Right lobe of liver (tissue), 6 donors: ENCODE data around the gene FOXJ1. TPM values are rescaled to one million over a fixed set of nuclear protein-coding genes. Genes with fewer than 3 reads are reported as not detected.

ENCODE experiments used
- ATAC-seq, 4 donors: fragments of 200-7000 bp; cut with Tn5 transposase; one replicate each; pipeline ENCODE4 v1.9.1; 2020; ENCODE audit warnings: mild to moderate bottlenecking in 4 of 4, moderate library complexity in 4 of 4
- DNase-seq, 3 donors: peaks; one replicate each; pipeline ENCODE4 v3.0.0-alpha.2; 2020
- H3K27ac ChIP-seq, 3 donors: fragments of 200-600 bp; one replicate each; pipeline ENCODE4 v1.8.0; 2022
- H3K27me3 ChIP-seq, 2 donors: fragments of 200-600 bp; one replicate each; pipeline ENCODE4 v1.8.0; 2022
- H3K36me3 ChIP-seq, 4 donors: fragments of 200-600 bp; sonication (generic) in 1 of 4; one replicate each; pipeline versions ENCODE4 v1.5.1 to v1.8.0; 2017 to 2022; ENCODE audit warnings: control low read depth in 1 of 4
- H3K4me1 ChIP-seq, 4 donors: fragments of 200-600 bp; sonication (generic) in 1 of 4; one replicate each; pipeline versions ENCODE4 v1.5.1 to v1.8.0; 2017 to 2022; ENCODE audit warnings: control low read depth in 1 of 4
- H3K4me3 ChIP-seq, 3 donors: fragments of 200-600 bp; one replicate each; pipeline ENCODE4 v1.8.0; 2022
- H3K9me3 ChIP-seq, 4 donors: fragments of 200-600 bp; sonication (generic) in 1 of 4; one replicate each; pipeline versions ENCODE4 v1.5.1 to v1.8.0; 2017 to 2022; ENCODE audit warnings: control low read depth in 1 of 4
- POLR2A ChIP-seq: fragments of 450-650 bp; IDR thresholded peaks from one replicate; pipeline ENCODE4 v1.6.1; 2017; ENCODE audit warnings: antibody characterized with exemption, mild to moderate bottlenecking
- WGBS: methylation state at CpG from one replicate; pipeline ENCODE4 v1.1.6; 2018; ENCODE audit warnings: low coverage, low lambda C conversion rate; ENCODE audit not compliant: insufficient coverage; ENCODE audit errors: missing lambda C conversion rate; 5-methylcytosine and 5-hydroxymethylcytosine counted together
- intact Hi-C, 2 donors: fragments of 100-400 bp; cut with DNase I; formaldehyde crosslinking; loops; one replicate each; pipeline versions ENCODE4 v1.11.2 to v1.14.1; 2022
- total RNA-seq, 6 experiments: library from RNA; depleted of rRNA in 2 of 6; stranded (reverse); fragments of >200 nt in 2 of 6; fragmentation: NEBNext Ultra II Directional in 3 of 6; extraction: Animal tissue kit (Norgen Biotek cat#: 25700) in 3 of 6; gene quantifications; one replicate each; pipeline versions ENCODE4 v1.1.0 to v1.2.4, GENCODE V29; 2016 to 2023
- TF ChIP-seq, protein P1 (sequence below), 4 donors: fragments of 200-600 bp in 3 of 4; fragments of 450-650 bp in 1 of 4; IDR thresholded peaks; one replicate each; pipeline versions ENCODE4 v1.5.1 to v1.8.0; 2016 to 2022; ENCODE audit warnings: antibody characterized with exemption in 4 of 4, mild to moderate bottlenecking in 2 of 4
- donor health status: DM: no; HTN: yes; CAD: no.
- donor health status: DM: no; HTN: no; CAD: no.
- donor health status: DM: no; HTN: no; CAD: no.
- donor health status: DM: no; HTN: yes; CAD: no.
- donor health status: DM: no; HTN: yes; CAD: no.

FOXJ1 gene
- total RNA-seq, 6 experiments from 2014 or later = 0.06 to 0.12 (median 0.11) TPM; not detected in 3

DNA sequence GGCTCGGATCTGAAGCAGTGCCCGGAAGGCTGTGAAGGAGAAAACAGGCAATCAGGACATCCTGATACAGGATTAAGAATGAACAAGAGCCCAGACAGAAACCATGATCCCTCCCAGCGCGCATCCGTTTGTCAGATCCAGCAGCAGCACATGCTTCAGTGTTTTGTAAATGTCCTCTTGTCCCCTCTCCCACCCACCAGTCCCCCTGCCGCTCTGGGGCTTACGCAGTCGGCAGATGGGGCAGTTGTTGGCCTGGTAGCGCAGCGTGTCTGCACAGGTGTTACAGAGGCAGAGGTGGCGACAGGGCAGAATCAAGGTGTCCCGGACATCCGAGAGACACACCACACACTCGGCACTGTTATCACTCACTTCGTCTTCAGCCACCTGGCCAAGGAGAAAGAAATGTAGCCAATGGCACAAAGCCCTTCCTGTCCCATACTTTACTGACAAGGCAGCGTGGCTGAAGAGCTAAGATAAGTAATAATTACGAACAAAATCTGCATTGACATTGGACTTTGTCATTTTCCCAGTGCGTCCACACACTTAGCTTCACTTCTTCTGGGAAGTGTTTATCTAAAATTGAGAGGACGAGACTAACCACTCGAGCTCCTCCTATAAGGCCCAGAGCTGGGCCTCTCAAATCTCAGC is 20.7 kb upstream of the FOXJ1 start:
- 83% methylated on average over 18 of the region's 20 CpGs for WGBS

DNA sequence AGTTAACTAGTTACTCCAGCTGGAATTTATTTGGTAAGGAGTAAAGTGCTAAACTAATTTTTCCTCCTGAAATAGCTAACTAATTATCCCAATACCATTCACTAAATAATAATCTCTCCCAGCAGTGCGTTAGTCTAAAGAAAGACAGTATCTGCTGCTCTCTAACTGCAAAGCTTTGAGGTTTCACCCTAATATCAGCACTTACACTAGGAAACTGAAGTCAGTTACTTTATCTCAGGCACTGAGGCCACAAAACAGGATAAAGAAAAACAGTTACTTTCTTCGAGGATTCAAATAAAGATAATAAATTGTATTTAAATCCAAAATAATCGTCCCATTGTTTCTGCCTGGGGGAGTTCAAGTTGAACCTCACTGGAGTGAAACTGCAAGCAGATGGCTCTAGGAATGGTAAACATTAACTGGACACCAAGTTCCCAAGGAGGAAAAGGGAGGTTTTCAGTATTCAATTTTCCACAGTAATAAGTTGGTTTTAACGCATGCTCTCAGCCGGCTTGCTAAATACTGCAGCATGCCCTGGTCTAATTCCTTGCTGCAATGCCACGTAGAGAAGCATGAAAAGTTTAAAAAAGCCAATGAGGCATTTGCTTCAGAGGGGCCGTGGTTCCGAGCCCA is 20.0 kb upstream of the FOXJ1 start:
- intact Hi-C loops = no loop called here
- Histone ChIP-seq H3K9me3 (no peaks in the 10 kb centered on the region), H3K36me3 (no peaks in the 10 kb centered on the region), H3K27me3 (no peaks in the 10 kb centered on the region), H3K4me3 (no peak overlapping the region), H3K27ac (no peak overlapping the region), H3K4me1 (no peaks in the 10 kb centered on the region)
- ATAC-seq = peak in 3 of 4 donors; percentile 43 to 56 (median 43)
- DNase-seq = no peak
- 54% methylated on average over 8 of the region's 8 CpGs for WGBS
- TF ChIP-seq, protein P1, sequence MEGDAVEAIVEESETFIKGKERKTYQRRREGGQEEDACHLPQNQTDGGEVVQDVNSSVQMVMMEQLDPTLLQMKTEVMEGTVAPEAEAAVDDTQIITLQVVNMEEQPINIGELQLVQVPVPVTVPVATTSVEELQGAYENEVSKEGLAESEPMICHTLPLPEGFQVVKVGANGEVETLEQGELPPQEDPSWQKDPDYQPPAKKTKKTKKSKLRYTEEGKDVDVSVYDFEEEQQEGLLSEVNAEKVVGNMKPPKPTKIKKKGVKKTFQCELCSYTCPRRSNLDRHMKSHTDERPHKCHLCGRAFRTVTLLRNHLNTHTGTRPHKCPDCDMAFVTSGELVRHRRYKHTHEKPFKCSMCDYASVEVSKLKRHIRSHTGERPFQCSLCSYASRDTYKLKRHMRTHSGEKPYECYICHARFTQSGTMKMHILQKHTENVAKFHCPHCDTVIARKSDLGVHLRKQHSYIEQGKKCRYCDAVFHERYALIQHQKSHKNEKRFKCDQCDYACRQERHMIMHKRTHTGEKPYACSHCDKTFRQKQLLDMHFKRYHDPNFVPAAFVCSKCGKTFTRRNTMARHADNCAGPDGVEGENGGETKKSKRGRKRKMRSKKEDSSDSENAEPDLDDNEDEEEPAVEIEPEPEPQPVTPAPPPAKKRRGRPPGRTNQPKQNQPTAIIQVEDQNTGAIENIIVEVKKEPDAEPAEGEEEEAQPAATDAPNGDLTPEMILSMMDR (IDR thresholded peaks at IDR 0.05) = no peak
- TF ChIP-seq POLR2A = no peak

More for the DNA sequence above, 20.7 kb upstream of the FOXJ1 start:
- no peaks in the 10 kb centered on the region for H3K36me3 ChIP-seq
- H3K27me3 ChIP-seq = no peaks in the 10 kb centered on the region
- H3K4me1 ChIP-seq = no peaks in the 10 kb centered on the region
- TF ChIP-seq POLR2A = no peak
- TF ChIP-seq, protein P1 (IDR thresholded peaks at IDR 0.05) = no peak
- ATAC-seq (peak in 1 of 4 donors; percentile 18), DNase-seq (no peak)
- no peak overlapping the region for H3K27ac ChIP-seq
- intact Hi-C loops = no loop called here
- no peak overlapping the region for H3K4me3 ChIP-seq
- H3K9me3 ChIP-seq = no peaks in the 10 kb centered on the region

DNA sequence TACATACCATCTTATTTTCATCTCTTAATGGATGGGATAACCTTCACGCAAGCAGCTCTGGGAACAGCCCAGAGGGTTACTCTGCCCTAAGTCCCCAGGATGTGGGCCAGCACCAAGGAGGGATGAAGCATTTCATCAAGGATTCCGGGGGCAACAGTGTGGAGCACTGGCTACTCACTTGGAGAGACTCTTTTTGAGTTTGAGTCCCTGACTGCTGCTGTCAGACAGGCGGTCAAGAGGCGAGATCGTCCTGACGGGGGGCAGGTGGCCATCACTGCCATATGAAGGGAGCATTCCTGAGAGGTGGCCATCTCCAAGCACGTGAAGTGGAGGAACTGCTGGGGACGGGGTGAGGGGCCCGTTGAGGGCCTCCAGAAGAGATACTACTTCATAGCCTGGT is 18.1 kb upstream of the FOXJ1 start:
- no peaks in the 10 kb centered on the region for H3K4me1 ChIP-seq
- no peaks in the 10 kb centered on the region for H3K36me3 ChIP-seq
- H3K9me3 ChIP-seq = no peaks in the 10 kb centered on the region
- DNase-seq (peak in 1 of 3 donors; percentile 35), ATAC-seq (no peak)
- TF ChIP-seq, protein P1 (IDR thresholded peaks at IDR 0.05) = no peak
- no peak for TF ChIP-seq POLR2A
- WGBS = 79% methylated on average over 6 of the region's 9 CpGs
- H3K27me3 ChIP-seq = no peaks in the 10 kb centered on the region
- intact Hi-C loops = no loop called here
- no peak overlapping the region for H3K27ac ChIP-seq
- no peak overlapping the region for H3K4me3 ChIP-seq

DNA sequence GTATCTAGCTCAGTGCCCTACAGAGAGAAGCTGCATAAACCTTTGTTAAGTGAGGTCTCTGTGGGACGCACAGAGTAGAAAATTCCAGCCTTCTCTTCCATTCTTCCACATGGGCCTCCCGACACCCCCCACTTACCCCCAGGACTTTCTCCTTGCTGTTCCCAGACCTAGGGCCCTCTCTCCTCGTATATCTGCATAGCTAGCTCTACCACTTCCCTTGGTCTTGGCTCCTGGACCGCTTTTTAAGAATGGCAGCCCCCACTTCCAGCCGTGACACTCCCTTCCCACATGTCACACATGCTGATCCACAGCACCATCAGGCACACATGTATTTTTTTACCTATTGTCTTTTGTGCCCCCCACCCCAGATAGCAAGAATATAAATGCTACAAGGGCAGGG is 16.7 kb upstream of the FOXJ1 start:
- H3K4me3 ChIP-seq = no peak overlapping the region
- H3K9me3 ChIP-seq = no peaks in the 10 kb centered on the region
- no peak for DNase-seq
- H3K27me3 ChIP-seq = no peaks in the 10 kb centered on the region
- no peak for ATAC-seq
- intact Hi-C loops = no loop called here
- 87% methylated on average over 5 of the region's 5 CpGs for WGBS
- H3K27ac ChIP-seq = no peak overlapping the region
- no peaks in the 10 kb centered on the region for H3K4me1 ChIP-seq
- TF ChIP-seq, protein P1 (IDR thresholded peaks at IDR 0.05) = no peak
- no peak for TF ChIP-seq POLR2A
- H3K36me3 ChIP-seq = no peaks in the 10 kb centered on the region
